Left renal cortex interstitium (tissue), 4 donors: ENCODE data around the gene RPP38. TPM values are rescaled to one million over a fixed set of nuclear protein-coding genes. Genes with fewer than 3 reads are reported as not detected.

Experiments used
- DNase-seq, 4 donors: peaks; one replicate each; pipeline ENCODE4 v3.0.0-alpha.2; 2013; ENCODE audit warnings: low read depth in 4 of 4, low spot score in 2 of 4, missing footprints in 1 of 4
- polyA plus RNA-seq, 4 donors: library from polyadenylated mRNA; unstranded; fragments of 120-200 nt; gene quantifications; one replicate each; pipeline ENCODE4 v1.2.1, GENCODE V29; 2013; ENCODE audit not compliant: insufficient read length in 4 of 4

RPP38 gene
- polyA plus RNA-seq, 4 donors = 26.0 to 32.2 (median 28.8) TPM

DNA sequence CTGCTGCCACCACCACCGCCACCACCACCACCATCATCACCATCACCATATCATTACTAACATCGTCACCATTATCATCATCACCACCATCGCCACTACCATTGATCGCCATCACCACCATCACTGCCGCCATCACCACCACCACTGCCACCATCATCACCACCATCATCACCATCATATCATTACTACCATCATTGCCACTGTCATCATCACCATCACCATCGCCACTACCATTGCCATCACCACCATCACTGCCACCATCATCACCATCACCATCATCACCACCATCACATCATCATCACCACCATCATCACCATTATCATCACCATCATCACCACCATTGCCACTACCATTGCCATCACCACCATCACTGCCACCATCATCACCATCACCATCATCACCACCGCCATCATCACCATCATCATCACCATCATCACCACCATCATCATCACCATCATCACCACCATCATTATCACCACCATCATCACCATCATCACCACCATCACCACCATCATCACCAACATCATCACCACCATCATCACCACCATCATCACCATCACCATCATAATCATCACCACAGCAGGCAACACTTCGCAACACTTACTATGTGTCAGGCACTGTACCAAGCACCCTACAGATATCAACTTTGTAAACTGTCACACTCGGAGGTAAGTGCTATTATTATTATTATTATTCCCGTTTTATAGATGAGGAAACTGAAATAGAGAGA lies 52.1 kb downstream of the RPP38 start:
- no peak for DNase-seq

DNA sequence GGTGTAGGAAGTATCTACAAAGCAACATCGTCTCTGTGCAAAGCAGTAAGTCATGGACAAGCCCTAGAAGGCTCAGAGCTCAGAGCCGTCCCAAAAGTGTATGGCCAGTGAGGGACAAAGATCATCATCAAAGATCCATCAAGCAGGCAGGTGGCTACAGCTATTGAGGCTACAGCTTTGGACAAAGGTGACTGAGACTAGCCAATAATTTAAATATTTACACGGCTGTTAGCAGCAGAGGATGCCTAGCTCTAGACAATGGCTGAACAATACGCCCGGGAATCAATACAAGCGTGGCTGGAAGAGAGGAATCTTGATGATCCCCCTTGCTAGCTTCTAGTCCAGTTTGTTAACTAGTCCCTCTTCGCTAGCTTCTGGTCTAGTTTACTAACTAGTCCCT lies 53.4 kb downstream of the RPP38 start:
- DNase-seq = no peak

DNA sequence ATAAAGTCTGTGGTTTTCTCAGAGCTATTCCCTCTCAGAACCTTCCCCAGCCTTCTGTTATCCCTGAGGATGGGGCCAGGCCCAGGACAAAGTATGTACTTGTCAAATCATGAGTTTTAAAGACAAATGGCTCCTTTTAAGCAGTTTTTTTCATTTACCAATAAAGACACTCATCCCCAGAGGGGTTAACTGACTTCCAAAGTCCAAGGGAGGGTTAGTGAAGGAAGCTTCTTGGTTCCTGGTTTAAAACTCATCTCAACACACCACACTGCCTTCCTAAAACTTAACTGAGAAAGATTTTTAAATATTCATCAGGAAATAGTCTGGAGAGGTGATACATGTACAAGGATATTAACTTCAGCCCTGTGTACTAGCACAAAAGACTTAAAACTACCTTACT lies 55.4 kb downstream of the RPP38 start:
- no peak for DNase-seq

Other genes with a start within 250 kb of the RPP38 start
- gene SUV39H2, start 218.5 kb upstream of the RPP38 start, polyA plus RNA-seq = 10 to 100 TPM; 17.3 to 21.3 (median 18.5) TPM
- gene DCLRE1C, start 143.3 kb upstream of the RPP38 start, polyA plus RNA-seq = 10 to 100 TPM; 12.8 to 20.5 (median 16.7) TPM
- 1 to 10 TPM in 3 of 4 donors, under 1 TPM in 1; 0.86 to 1.6 (median 1.4) TPM for gene MEIG1, start 138.0 kb upstream of the RPP38 start, polyA plus RNA-seq
- gene OLAH, start 53.4 kb upstream of the RPP38 start, polyA plus RNA-seq = 1 to 10 TPM in 1 of 4 donors, under 1 TPM in 3; 0.55 to 1.0 (median 0.71) TPM
- gene ACBD7, start 8.6 kb upstream of the RPP38 start, polyA plus RNA-seq = 1 to 10 TPM; 5.5 to 8.0 (median 6.8) TPM
- gene NMT2, start 71.3 kb downstream of the RPP38 start, polyA plus RNA-seq = 10 to 100 TPM; 29.2 to 41.0 (median 33.1) TPM